GM12891 (cell line): ENCODE results near the gene COPE.

Experiments used
- DNase-seq: peaks from one replicate; pipeline ENCODE4 v3.0.0; 2011; ENCODE audit warnings: low spot score; ENCODE audit not compliant: insufficient read length
- FAIRE-seq: peaks from 2 replicates; lab custom pipeline; 2011; peaks lifted over from hg19 to GRCh38; lab: Jason Lieb, UNC
- PAX5 ChIP-seq: IDR thresholded peaks from 2 replicates; pipeline ENCODE4 v1.6.1; 2011; ENCODE audit warnings: low read length, moderate library complexity, mild to moderate bottlenecking; ENCODE audit not compliant: insufficient read depth, severe bottlenecking
- POLR2A ChIP-seq: IDR thresholded peaks from 2 replicates; pipeline ENCODE4 v1.6.1; 2011; ENCODE audit warnings: low read depth, low read length, control low read depth
- POLR2AphosphoS5 ChIP-seq: IDR thresholded peaks from 2 replicates; pipeline ENCODE4 v1.6.1; 2011; ENCODE audit warnings: low read depth, low read length, control low read depth
- POU2F2 ChIP-seq: IDR thresholded peaks from 2 replicates; pipeline ENCODE4 v1.6.1; 2011; ENCODE audit warnings: low read depth, mild to moderate bottlenecking, control low read depth, low read length, moderate library complexity
- SPI1 ChIP-seq: IDR thresholded peaks from 2 replicates; pipeline ENCODE4 v1.6.1; 2011; ENCODE audit warnings: low read depth, low read length, control low read depth
- TAF1 ChIP-seq: IDR thresholded peaks from 2 replicates; pipeline ENCODE4 v1.6.1; 2011; ENCODE audit warnings: low read depth, low read length, control low read depth

Gene COPE

DNA sequence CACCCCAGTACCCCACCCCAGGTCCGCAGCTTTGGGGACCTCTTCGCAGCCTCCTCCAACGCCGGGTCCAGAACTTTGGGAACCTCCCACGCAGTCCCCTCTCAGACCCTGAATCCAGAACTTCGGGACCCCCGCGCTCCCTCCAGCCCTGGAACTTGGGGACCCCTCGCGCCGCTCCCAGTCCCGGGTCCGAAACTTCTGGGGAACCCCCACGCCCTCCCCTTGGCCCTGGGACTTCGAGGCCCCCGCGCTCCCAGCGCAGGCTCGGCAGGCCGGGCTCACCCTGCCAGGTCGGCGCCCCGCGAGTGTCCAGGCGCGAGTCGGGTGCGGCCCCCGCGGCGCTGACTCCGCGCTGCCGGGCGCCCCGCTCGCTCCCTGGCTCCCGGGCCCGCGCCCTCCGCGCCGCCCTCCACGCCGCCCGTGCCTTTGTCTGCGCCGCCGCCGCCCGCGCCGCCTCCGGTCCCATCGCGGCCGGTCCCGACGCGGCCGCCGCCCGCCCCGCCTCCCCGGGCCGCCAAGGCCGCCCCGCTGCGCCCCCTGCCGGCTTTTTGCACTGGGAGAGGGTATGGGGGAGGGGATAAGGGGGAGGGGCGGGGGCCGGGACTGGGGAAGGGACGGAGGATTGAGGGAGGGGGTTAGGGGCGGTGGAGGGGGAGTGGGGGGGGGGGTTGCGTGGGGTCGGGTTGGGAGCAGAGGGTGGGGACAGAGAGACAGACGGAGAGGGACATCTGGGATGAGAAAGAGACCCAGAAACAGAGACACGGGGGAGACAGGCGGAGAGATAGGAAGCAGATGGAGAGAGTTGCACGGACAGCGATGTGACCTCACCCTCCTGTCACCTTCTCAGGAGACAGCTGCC lies 21.8 kb upstream of the COPE start, which contains the start of gene HOMER3:
HOMER3 (minus strand) TSS at position 449 of the 859 bp plus-strand sequence. CDS start 2,235 bp downstream, outside the sequence.
- FAIRE-seq, result no peak
- peak; percentile 90 for DNase-seq
- no peak for TF ChIP-seq TAF1
- no peak for TF ChIP-seq PAX5

DNA sequence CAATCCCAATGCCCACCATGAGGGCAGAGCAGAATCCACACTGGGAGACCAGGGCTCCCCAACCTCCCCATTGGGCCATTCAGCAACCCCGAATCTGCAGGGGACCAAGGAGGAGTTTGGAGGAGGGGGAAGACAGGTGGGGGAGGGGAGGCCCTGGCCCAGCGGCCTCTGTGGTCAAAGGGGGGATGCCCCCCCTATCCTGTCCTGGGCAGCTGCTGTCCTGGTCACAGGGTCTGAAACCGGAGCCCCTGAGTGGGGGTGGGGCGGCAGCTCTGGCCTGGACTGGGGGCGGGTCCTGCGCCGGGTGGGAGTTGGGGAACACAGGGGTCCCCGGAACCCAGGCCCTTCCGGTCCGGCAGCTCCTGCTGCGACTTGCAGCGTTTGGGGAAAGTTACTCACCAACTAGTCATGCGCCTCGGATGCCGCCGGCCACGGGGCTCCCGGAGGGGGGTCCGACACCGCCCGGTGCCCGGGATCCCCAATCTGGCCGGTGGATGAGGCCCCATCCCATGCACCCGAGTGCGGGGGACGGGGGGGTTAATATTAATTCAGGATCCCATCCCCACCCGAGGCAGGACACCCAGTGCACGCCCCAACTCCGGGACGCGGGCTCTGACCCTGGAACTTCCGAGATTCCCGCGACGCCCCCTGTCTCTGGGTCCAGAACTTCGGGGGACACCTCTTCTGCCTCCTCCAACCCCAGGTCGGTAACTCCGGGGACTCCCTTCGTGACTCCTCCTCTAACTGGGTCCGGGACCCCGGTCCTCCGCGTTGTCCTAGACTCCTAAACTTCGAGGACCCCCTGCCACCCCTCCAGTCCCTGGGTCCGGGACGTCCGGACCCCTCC lies 21.0 kb upstream of the COPE start:
- no peak for FAIRE-seq
- TF ChIP-seq POLR2AphosphoS5 (no peak), PAX5 (no peak), POLR2A (no peak), TAF1 (no peak), SPI1 (no peak), POU2F2 (no peak)
- no peak for DNase-seq

GRCh38 chr19:18939163-18939562 lies 20.0 kb upstream of the COPE start:
- FAIRE-seq, result no peak
- TF ChIP-seq POLR2AphosphoS5, result no peak
- TF ChIP-seq POLR2A, result no peak
- TF ChIP-seq TAF1, result no peak
- no peak for TF ChIP-seq PAX5
- no peak for TF ChIP-seq SPI1
- no peak for TF ChIP-seq POU2F2
- DNase-seq, result no peak

GRCh38 chr19:18933297-18933696 lies 14.1 kb upstream of the COPE start:
- FAIRE-seq (no peak), DNase-seq (no peak)
- no peak for TF ChIP-seq POU2F2

DNA sequence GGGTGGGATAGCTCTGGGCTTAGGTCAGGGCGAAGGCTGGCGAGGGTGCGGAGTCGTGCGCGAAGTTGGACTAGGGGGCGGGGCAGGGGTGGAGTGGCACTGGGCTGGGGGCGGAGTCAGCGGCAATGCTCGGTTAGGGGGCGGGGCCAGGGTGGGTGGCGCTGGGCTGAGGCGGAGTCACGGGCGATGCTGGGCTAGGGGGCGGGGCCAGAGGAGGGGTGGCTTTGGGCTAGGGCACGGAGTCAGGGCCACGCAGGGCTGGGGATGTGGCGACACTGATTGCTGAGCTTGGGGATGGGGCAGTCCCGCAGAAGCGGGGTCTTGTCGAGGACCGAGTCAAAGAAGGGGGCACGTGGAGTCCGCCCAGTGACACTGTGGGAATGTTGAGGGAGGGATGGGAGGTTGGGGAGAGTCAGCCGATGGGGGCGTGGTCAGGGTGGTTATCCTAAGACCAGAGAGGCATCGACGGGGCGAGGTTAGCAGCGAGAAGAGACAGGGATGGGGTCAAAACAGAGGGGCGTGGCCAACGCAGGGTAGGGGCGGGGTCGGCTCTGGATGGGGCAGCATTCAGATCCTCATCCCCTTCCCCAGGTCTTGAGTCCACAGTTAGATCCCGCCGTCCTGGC lies 13.1 kb upstream of the COPE start:
- DNase-seq (peak; percentile 91), FAIRE-seq (peak; percentile 85)
- TF ChIP-seq POLR2A, result no peak
- TF ChIP-seq TAF1, result no peak
- no peak for TF ChIP-seq SPI1
- no peak for TF ChIP-seq PAX5
- no peak for TF ChIP-seq POU2F2
- TF ChIP-seq POLR2AphosphoS5, result no peak

DNA sequence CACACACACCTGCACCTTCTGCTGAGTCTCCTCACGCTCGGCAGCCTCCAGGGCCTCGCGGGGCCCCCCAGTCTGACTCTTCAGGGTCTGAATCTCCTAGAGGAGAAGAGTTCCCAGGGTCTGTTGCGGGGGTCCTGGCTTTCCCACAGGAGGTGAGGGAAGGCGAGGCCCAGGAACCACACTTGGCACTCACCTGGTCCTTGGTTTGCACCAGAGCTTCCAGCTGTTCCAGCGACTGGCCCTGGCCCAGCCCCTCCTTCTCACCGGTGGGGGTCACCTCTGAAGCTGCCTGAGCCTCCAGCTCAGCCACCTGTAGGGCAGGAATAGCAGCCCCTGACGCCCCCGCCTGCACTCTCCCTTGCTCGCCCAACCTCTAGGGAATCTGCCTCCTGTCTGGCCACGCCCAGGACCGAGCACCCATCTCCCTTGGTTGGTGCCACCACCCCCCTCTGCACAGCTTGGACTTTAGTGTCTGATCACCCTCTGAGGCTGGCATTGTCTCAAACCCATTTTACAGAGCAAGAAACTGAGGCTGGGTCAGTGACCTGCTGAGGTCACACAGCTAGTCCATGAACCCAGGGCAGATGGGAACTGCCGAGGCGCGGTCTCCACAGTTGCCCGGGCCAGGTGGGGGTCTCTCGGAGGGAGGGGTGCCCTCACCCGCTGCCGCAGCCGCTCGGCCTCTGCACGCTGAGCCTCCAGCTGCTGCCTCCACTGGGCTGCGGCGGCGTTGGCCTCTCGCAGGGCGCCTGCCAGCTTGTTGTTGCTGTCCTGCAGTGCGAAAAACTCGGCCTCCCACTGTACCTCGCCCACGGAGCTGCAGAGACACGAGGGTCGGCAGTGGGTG lies 12.4 kb upstream of the COPE start:
- TF ChIP-seq TAF1, result no peak
- no peak for TF ChIP-seq POLR2AphosphoS5
- no peak for TF ChIP-seq SPI1
- TF ChIP-seq POU2F2, result no peak
- TF ChIP-seq PAX5, result no peak
- no peak for TF ChIP-seq POLR2A
- DNase-seq, result no peak
- no peak for FAIRE-seq

- no peak for TF ChIP-seq TAF1
- TF ChIP-seq POU2F2, result no peak
- TF ChIP-seq SPI1, result no peak
- TF ChIP-seq POLR2AphosphoS5, result no peak; the same call in 1 of the 2 replicates
- no peak for TF ChIP-seq POLR2A
- no peak for TF ChIP-seq PAX5
- DNase-seq, result no peak
- FAIRE-seq, result no peak
These were observed 10.1 kb upstream of the COPE start for GRCh38 chr19:18929311-18929710.

DNA sequence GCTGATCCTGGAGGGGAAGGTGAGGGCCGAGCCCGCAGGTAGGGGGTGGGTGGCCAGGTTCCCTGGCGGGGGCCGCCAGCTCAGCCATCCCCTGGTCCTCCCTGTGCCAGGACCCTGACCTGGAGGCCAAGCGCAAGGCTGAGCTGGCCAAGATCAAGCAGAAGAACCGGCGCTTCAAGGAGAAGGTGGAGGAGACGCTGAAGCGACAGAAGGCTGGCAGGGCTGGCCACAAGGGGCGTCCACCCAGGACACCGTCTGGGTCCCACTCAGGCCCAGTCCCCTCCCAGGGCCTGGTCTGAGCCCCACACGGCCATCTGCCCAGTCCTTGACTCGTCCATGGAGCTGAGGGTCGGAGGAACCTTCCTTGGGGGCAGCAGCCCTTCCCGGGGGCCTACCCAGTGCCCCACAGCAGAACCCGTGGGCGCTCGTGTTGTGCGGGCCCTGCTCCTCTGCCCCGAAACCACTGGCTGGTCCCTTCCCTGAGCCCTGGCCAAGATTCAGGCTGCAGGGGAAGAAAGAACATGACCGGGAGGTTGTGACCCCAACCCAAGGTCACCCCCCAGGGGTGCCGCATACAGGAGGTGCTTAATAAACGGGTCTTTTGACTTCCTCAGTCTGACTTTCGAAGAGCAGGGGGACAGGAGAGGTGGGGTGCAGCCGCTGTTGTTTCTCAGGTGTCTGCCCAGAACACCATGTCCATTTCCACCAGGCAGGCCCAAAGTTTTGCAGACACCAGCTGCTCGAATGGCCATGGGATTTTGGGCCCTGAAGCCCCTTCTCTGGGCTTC lies 9.0 kb upstream of the COPE start:
- no peak for FAIRE-seq
- TF ChIP-seq POLR2A (no peak), POLR2AphosphoS5 (no peak; the same call in 1 of the 2 replicates), POU2F2 (no peak), TAF1 (no peak), PAX5 (no peak), SPI1 (no peak)
- DNase-seq, result no peak
